Eye (tissue), 1 donor: ENCODE results near the gene METTL6.
A peak's percentile ranks its signal among the peaks of the same experiment; 100 is the strongest.

Source experiments
- DNase-seq: peaks from one replicate; pipeline ENCODE4 v3.0.0-alpha.2; 2015

Gene METTL6

DNA sequence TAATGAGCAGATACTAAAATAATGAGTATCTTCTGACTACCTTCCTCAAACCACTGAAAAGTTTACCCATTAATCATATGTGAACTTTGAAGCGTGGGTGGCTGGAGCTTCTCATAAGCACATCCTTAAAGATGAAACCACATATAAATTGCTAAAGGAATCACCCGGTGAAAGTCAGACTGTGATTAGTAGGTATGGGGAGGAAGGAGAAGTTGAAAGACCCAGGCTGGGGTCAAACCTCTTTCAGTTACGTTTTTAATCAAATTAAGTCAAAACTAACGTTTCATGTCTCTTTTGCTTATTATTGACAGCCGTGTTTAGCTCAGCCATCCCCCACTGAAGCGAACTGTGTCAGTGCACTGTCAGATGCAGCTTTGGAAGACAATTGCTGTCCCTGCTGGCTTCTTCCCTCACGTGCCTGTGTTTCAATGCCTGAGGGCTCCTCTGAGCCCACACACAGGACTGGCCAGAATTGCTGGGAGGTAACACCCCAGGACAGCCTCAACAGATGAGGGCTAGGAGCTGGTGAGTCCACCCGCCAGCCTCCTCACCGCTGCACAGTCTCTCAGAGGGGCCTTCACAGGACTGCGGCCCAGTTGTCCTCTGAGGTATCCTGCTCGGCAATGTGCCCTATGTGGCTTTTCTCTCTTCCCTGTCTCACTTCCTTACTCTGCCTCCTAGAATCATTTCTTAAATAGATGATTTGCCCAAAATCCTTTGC, 65.7 kb downstream of the METTL6 start:
- peak; percentile 69 for DNase-seq

DNA sequence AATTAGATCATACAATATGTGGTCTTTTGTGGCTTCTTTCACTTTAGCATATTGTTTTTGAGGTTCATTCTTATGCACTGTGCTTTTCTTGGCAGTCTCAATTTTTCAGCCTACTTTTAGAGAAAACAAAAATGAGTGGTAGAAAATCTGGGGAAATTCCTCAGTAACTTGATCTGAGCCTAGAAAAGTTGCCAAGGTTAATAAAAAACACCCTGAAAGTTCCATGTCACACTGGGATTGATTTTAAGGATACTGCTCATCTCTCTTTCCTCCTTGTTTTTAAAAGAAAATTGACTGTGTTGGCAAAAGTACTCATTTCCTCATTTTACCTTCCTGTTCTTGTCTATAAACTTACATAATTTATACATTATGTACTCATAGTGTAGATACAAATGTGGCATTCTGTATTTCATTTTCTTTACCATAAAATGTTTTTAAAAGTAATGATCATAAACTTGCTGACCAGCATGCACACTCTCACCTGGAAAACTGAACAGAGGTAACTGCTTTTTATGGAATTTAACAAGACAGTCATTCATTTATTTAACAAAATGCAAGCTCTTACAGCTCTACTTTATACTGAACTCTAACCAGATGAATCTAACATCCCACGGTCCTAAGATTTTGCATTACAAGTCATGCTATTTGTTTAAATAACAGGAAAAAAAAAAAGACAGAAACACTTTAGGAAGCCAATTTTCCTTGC, 66.4 kb downstream of the METTL6 start:
- DNase-seq = peak; percentile 70
